K562 (cell line): ENCODE results near the gene SDCBP2. TPM values are rescaled to one million over a fixed set of nuclear protein-coding genes. Genes with fewer than 3 reads are reported as not detected.

Experiments
- ATAC-seq: fragments of 200-7000 bp; cut with Tn5 transposase; 3 replicates; pipeline ENCODE4 v1.9.1; 2020; ENCODE audit warnings: moderate library complexity
- BruUV-seq: library from RNA; stranded (reverse); fragments of 400-500 nt; replicated peaks from 2 replicates; lab custom pipeline; 2021; lab: Mats Ljungman, UMichigan
- CTCF ChIA-PET: fragments of 300-600 bp; formaldehyde crosslinking; extraction: SDS; loops from one replicate; lab custom pipeline; 2021; ENCODE audit warnings: low intra/inter-chr PET ratio; lab: Yijun Ruan, JAX
- POLR2A ChIA-PET: fragments of 300-600, 350-650 bp; sonication (Branson Sonifier 250); formaldehyde crosslinking; extraction: SDS; loops from one replicate; lab custom pipeline; 2021; ENCODE audit warnings: antibody characterized with exemption, inconsistent platforms; lab: Yijun Ruan, JAX
- DNase-seq, 4 experiments: peaks; one replicate each; pipeline versions ENCODE4 v3.0.0 to v3.0.0-alpha.2; 2011 to 2018; ENCODE audit warnings: low spot score in 3 of 4, mixed read lengths in 3 of 4; ENCODE audit errors: extremely low read depth in 1 of 4
- FAIRE-seq: peaks from 2 replicates; lab custom pipeline; 2011; peaks lifted over from hg19 to GRCh38; lab: Jason Lieb, UNC
- H2AFZ ChIP-seq: 2 replicates; pipeline ENCODE4 v1.6.0; 2011; ENCODE audit warnings: low read depth, low read length, control low read depth, inconsistent platforms
- H3K27ac ChIP-seq: fragments of 200-600 bp; 3 replicates; pipeline ENCODE4 v1.8.0; 2011; ENCODE audit warnings: low read depth, mild to moderate bottlenecking, control low read depth, inconsistent platforms, low read length, moderate library complexity, mixed read lengths; ENCODE audit errors: extremely low read depth
- H3K27me3 ChIP-seq, 2 experiments: fragments of 300-600 bp in 1 of 2; 2 replicates in 1 of 2; 3 replicates in 1 of 2; pipeline versions ENCODE4 v1.6.0 to v1.8.0; 2011; ENCODE audit warnings: inconsistent platforms in 2 of 2, low read length in 2 of 2, mild to moderate bottlenecking in 1 of 2, mixed read lengths in 1 of 2, moderate library complexity in 1 of 2; ENCODE audit not compliant: control insufficient read depth in 2 of 2, insufficient read depth in 2 of 2
- H3K36me3 ChIP-seq: fragments of 300-600 bp; 3 replicates; pipeline ENCODE4 v1.8.0; 2011; ENCODE audit warnings: mild to moderate bottlenecking, low read length, inconsistent platforms; ENCODE audit not compliant: control insufficient read depth, insufficient read depth
- H3K4me1 ChIP-seq, 2 experiments: fragments of 200-600 bp in 1 of 2; replicated peaks in 1 of 2; 2 replicates in 1 of 2; 3 replicates in 1 of 2; pipeline versions ENCODE4 v1.5.1 to v1.8.0; 2011; ENCODE audit warnings: inconsistent platforms in 2 of 2, low read length in 2 of 2, mild to moderate bottlenecking in 1 of 2, mixed read lengths in 1 of 2, moderate library complexity in 1 of 2; ENCODE audit not compliant: control insufficient read depth in 2 of 2, insufficient read depth in 2 of 2
- H3K4me2 ChIP-seq: 2 replicates; pipeline ENCODE4 v1.6.1; 2011; ENCODE audit warnings: low read length, control low read depth, inconsistent platforms, mixed read lengths; ENCODE audit not compliant: insufficient read depth
- H3K4me3 ChIP-seq: fragments of 200-600 bp; sonication (generic), shearing (Covaris generic); 2 replicates; pipeline ENCODE4 v1.5.1; 2016; ENCODE audit warnings: control low read depth, inconsistent platforms
- H3K79me2 ChIP-seq: fragments of 200-600 bp; 3 replicates; pipeline ENCODE4 v1.8.0; 2011; ENCODE audit warnings: low read length, inconsistent platforms; ENCODE audit not compliant: control insufficient read depth, insufficient read depth
- H3K9ac ChIP-seq, 2 experiments: 2 replicates each; pipeline versions ENCODE4 v1.6.0 to v1.6.1; 2011; ENCODE audit warnings: low read depth in 2 of 2, low read length in 2 of 2, control low read depth in 1 of 2, inconsistent platforms in 1 of 2, mild to moderate bottlenecking in 1 of 2, mixed read lengths in 1 of 2; ENCODE audit not compliant: insufficient read depth in 1 of 2
- H3K9me1 ChIP-seq: one replicate; pipeline ENCODE4 v1.6.0; 2011; ENCODE audit warnings: inconsistent platforms, mild to moderate bottlenecking, low read length, moderate library complexity; ENCODE audit not compliant: control insufficient read depth, insufficient read depth
- H3K9me3 ChIP-seq: replicated peaks from 2 replicates; pipeline ENCODE4 v1.5.1; 2011; ENCODE audit warnings: low read depth, low read length, inconsistent platforms; ENCODE audit not compliant: control insufficient read depth, insufficient read depth
- H4K20me1 ChIP-seq: replicated peaks from 2 replicates; pipeline ENCODE4 v1.6.1; 2011; ENCODE audit warnings: low read length, inconsistent platforms, mixed read lengths; ENCODE audit not compliant: control insufficient read depth, insufficient read depth
- DPF2 ChIP-seq: fragments of 450-650 bp; IDR thresholded peaks from 2 replicates; pipeline ENCODE4 v1.6.1; 2016
- HNRNPUL1 ChIP-seq: fragments of 200-400 bp; formaldehyde crosslinking; IDR thresholded peaks from 2 replicates; pipeline ENCODE4 v1.6.1; 2017; ENCODE audit warnings: low read length
- MEF2D ChIP-seq: conservative IDR thresholded peaks from 2 replicates; pipeline ENCODE4 v1.6.1; 2016; ENCODE audit warnings: low read depth, missing genetic modification characterization, missing compliant biosample characterization
- TAF15 ChIP-seq: fragments of 200-400 bp; formaldehyde crosslinking; IDR thresholded peaks from 2 replicates; pipeline ENCODE4 v1.6.1; 2017; ENCODE audit warnings: mild to moderate bottlenecking, low read depth, low read length, moderate library complexity
- WGBS: fragments of 100-300 bp; shearing (Covaris generic); methylation state at CpG from one replicate; pipeline ENCODE4 v1.1.6; 2016; ENCODE audit warnings: low coverage, mixed read lengths; ENCODE audit not compliant: insufficient coverage; ENCODE audit errors: missing lambda C conversion rate; 5-methylcytosine and 5-hydroxymethylcytosine counted together
- in situ Hi-C: fragments of 300-500 bp; cut with MboI; formaldehyde crosslinking; loops from 4 replicates; pipeline ENCODE4 v1.15.0; 2018; ENCODE audit warnings: inconsistent platforms, mixed read lengths
- intact Hi-C: fragments of 100-400 bp; cut with micrococcal nuclease; formaldehyde crosslinking; loops from 2 replicates; pipeline ENCODE4 v1.14.2; 2022
- polyA plus RNA-seq, 8 experiments: library from polyadenylated mRNA; depleted of rRNA in 4 of 8; stranded (reverse) in 5 of 8; unstranded in 3 of 8; fragments of >200 nt; fragmentation: Nextera tagmentation in 2 of 8; fragmentation: Illumina TruSeq in 1 of 8; extraction: Ambion mirVana in 2 of 8; extraction: Trizol in 1 of 8; gene quantifications; 2 replicates each; pipeline versions ENCODE4 v1.2.1 to v1.2.3, GENCODE V29; 2011 to 2014; ENCODE audit warnings: inconsistent platforms in 1 of 8, missing spikeins in 1 of 8
- total RNA-seq, 7 experiments: library from RNA; depleted of rRNA in 6 of 7; stranded (reverse); fragments of >200 nt in 6 of 7; fragmentation: Illumina TruSeq in 2 of 7; extraction: Trizol in 2 of 7; gene quantifications; 2 replicates each; pipeline versions ENCODE4 v1.2.1 to v1.2.3, GENCODE V29; 2011 to 2021; ENCODE audit warnings: low replicate concordance in 1 of 7
- TF ChIP-seq, protein P1 (sequence below): fragments of 450-650 bp; conservative IDR thresholded peaks from 2 replicates; pipeline ENCODE4 v1.6.1; 2016; ENCODE audit warnings: missing genetic modification characterization, low read depth, mild to moderate bottlenecking, missing compliant biosample characterization, moderate library complexity

SDCBP2 gene
- total and polyA plus RNA-seq, 9 of the 15 experiments (the other 6 are each of a cell fraction or from before 2014, with no cell fraction given): 0.06 to 1.2 (median 0.80) TPM

- TF ChIP-seq TAF15: no peak
- no peak for TF ChIP-seq HNRNPUL1
- TF ChIP-seq, protein P1, sequence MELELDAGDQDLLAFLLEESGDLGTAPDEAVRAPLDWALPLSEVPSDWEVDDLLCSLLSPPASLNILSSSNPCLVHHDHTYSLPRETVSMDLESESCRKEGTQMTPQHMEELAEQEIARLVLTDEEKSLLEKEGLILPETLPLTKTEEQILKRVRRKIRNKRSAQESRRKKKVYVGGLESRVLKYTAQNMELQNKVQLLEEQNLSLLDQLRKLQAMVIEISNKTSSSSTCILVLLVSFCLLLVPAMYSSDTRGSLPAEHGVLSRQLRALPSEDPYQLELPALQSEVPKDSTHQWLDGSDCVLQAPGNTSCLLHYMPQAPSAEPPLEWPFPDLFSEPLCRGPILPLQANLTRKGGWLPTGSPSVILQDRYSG: no peak
- no peak for TF ChIP-seq MEF2D (tag)
- no peak for TF ChIP-seq DPF2
- ChIA-PET CTCF (no interaction called here), POLR2A (interaction anchor here (0.6 kb wide), 1 partner anchor 131 kb away, joined by 3 read pairs; no protein-coding TSS in a partner anchor)
- FAIRE-seq: no peak
- no peaks in the 10 kb centered on the region for H3K27me3 ChIP-seq
- H3K4me1 ChIP-seq: peaks cover 0 to 20% of the 10 kb centered on the region in 2 experiments; a peak in 2 of 5 replicates
- no peak overlapping the region for H3K4me3 ChIP-seq
- no peak for DNase-seq
- WGBS: 77% methylated on average over 12 of the region's 13 CpGs
- no peak for ATAC-seq
- no TSS peak for BruUV-seq
- H2AFZ ChIP-seq: no peak overlapping the region
- H3K79me2 ChIP-seq: no peaks in the 10 kb centered on the region
- H3K4me2 ChIP-seq: no peak overlapping the region
- in situ Hi-C loops (no loop called here), intact Hi-C loops (loop anchor here (10.0 kb wide), 1 partner anchor 93 kb away; no protein-coding TSS in a partner anchor)
- no peaks in the 10 kb centered on the region for H3K36me3 ChIP-seq
- no peaks in the 10 kb centered on the region for H3K9me1 ChIP-seq
- H3K9me3 ChIP-seq: no peaks in the 10 kb centered on the region
- no peaks in the 10 kb centered on the region for H4K20me1 ChIP-seq
- no peak overlapping the region for H3K27ac ChIP-seq
- H3K9ac ChIP-seq: no peak overlapping the region
Observed at GRCh38 chr20:1307571-1307971, 21.4 kb downstream of the SDCBP2 start.
